HL-60 (cell line): ENCODE results near the gene USP48.

ENCODE experiments used
- POLR2AphosphoS5 ChIP-seq: IDR thresholded peaks from 2 replicates; pipeline ENCODE4 v1.6.1; 2012; ENCODE audit warnings: low read depth
- TF ChIP-seq, protein P1 (sequence below): IDR thresholded peaks from one replicate; pipeline ENCODE4 v1.5.1; 2011; ENCODE audit warnings: low read length, control low read depth, inconsistent platforms; ENCODE audit not compliant: insufficient read depth
- TF ChIP-seq, protein P2 (sequence below): IDR thresholded peaks from 2 replicates; pipeline ENCODE4 v1.6.1; 2012; ENCODE audit warnings: low read depth; ENCODE audit not compliant: insufficient replicate concordance

DNA sequence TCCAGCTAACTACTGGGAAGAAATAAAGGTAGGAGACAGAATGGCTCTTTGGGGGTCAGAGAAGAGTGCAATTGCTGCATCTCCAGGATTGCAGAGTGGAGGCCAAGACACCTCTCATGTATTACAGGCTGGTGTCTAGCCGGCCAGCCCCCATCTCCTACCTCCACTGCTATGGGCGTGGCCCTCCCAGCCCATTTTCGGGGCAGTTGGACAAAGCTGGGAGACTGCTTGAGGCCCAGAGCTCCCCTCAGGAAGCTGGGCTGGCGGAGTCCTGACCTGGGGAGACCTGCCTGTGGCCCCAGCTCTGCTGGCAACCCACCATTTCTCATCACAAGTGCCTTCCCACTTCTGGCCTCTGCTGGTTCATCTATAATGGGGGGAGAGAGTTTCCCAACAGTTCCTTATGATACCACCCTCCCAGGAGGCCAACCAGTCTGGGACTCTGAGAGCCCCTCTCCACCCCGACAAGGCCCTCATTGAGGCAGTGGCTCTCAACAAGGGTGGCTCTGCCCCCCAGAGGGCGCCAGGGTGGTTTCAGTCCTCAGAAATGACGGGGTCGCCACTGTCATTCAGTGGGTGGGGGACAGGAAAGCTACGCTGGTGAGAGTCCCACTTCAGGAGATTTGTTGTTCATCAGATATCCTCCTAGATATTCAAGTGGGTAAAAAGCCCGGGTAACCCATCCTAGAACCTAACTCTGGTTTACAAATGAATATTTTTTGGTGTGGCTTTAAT is 125.3 kb downstream of the USP48 start:
- TF ChIP-seq, protein P1, sequence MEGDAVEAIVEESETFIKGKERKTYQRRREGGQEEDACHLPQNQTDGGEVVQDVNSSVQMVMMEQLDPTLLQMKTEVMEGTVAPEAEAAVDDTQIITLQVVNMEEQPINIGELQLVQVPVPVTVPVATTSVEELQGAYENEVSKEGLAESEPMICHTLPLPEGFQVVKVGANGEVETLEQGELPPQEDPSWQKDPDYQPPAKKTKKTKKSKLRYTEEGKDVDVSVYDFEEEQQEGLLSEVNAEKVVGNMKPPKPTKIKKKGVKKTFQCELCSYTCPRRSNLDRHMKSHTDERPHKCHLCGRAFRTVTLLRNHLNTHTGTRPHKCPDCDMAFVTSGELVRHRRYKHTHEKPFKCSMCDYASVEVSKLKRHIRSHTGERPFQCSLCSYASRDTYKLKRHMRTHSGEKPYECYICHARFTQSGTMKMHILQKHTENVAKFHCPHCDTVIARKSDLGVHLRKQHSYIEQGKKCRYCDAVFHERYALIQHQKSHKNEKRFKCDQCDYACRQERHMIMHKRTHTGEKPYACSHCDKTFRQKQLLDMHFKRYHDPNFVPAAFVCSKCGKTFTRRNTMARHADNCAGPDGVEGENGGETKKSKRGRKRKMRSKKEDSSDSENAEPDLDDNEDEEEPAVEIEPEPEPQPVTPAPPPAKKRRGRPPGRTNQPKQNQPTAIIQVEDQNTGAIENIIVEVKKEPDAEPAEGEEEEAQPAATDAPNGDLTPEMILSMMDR: no peak
- TF ChIP-seq, protein P2, sequence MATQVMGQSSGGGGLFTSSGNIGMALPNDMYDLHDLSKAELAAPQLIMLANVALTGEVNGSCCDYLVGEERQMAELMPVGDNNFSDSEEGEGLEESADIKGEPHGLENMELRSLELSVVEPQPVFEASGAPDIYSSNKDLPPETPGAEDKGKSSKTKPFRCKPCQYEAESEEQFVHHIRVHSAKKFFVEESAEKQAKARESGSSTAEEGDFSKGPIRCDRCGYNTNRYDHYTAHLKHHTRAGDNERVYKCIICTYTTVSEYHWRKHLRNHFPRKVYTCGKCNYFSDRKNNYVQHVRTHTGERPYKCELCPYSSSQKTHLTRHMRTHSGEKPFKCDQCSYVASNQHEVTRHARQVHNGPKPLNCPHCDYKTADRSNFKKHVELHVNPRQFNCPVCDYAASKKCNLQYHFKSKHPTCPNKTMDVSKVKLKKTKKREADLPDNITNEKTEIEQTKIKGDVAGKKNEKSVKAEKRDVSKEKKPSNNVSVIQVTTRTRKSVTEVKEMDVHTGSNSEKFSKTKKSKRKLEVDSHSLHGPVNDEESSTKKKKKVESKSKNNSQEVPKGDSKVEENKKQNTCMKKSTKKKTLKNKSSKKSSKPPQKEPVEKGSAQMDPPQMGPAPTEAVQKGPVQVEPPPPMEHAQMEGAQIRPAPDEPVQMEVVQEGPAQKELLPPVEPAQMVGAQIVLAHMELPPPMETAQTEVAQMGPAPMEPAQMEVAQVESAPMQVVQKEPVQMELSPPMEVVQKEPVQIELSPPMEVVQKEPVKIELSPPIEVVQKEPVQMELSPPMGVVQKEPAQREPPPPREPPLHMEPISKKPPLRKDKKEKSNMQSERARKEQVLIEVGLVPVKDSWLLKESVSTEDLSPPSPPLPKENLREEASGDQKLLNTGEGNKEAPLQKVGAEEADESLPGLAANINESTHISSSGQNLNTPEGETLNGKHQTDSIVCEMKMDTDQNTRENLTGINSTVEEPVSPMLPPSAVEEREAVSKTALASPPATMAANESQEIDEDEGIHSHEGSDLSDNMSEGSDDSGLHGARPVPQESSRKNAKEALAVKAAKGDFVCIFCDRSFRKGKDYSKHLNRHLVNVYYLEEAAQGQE: no peak
- TF ChIP-seq POLR2AphosphoS5: no peak
